ENCODE results near the gene HIP1R.
"Not testable (repeated sequence)": the region's sequence is repeated elsewhere in the genome, so short reads cannot be mapped to it uniquely, and the experiment has no call there.

HIP1R gene

GRCh38 chr12:122892724-122893123 is 57.5 kb downstream of the HIP1R start:
- in situ Hi-C loops (cut with MboI; ENCODE audit: low sequenced_read_pairs): not testable (repeated sequence)

GRCh38 chr12:122893208-122894153 is 58.2 kb downstream of the HIP1R start:
- in situ Hi-C loops (cut with MboI; ENCODE audit: low sequenced_read_pairs): no loop called here

GRCh38 chr12:122894193-122895121 is 59.2 kb downstream of the HIP1R start:
- in situ Hi-C loops (cut with MboI; ENCODE audit: low sequenced_read_pairs): no loop called here

- in situ Hi-C loops (cut with MboI; ENCODE audit: low sequenced_read_pairs): no loop called here
These were observed 60.1 kb downstream of the HIP1R start for GRCh38 chr12:122895320-122895703.

- in situ Hi-C loops (cut with MboI; ENCODE audit: low sequenced_read_pairs): no loop called here
These were observed 60.7 kb downstream of the HIP1R start, which contains the start of gene VPS37B for GRCh38 chr12:122895704-122896636. Gene VPS37B (minus strand): TSS chr12:122896124. CDS start chr12:122896062, 62 bp downstream.

GRCh38 chr12:122896662-122897061 is 61.4 kb downstream of the HIP1R start:
- in situ Hi-C loops (cut with MboI; ENCODE audit: low sequenced_read_pairs): no loop called here

- in situ Hi-C loops (cut with MboI; ENCODE audit: low sequenced_read_pairs): no loop called here
These were observed 64.6 kb downstream of the HIP1R start for GRCh38 chr12:122899887-122900286.

- in situ Hi-C loops (cut with MboI; ENCODE audit: low sequenced_read_pairs): no loop called here
These were observed 67.8 kb downstream of the HIP1R start for GRCh38 chr12:122902854-122903692.

- in situ Hi-C loops (cut with MboI; ENCODE audit: low sequenced_read_pairs): no loop called here
These were observed 68.4 kb downstream of the HIP1R start for GRCh38 chr12:122903693-122904034.

GRCh38 chr12:122905258-122905657 is 70.0 kb downstream of the HIP1R start:
- in situ Hi-C loops (cut with MboI; ENCODE audit: low sequenced_read_pairs): not testable (repeated sequence)

- in situ Hi-C loops (cut with MboI; ENCODE audit: low sequenced_read_pairs): no loop called here
These were observed 73.7 kb downstream of the HIP1R start for GRCh38 chr12:122908915-122909314.

- in situ Hi-C loops (cut with MboI; ENCODE audit: low sequenced_read_pairs): no loop called here
These were observed 74.4 kb downstream of the HIP1R start for GRCh38 chr12:122909442-122910288.

Measured in hTERT RPE-1 (cell line).